ENCODE data around the gene CCDC106. TPM values are rescaled to one million over a fixed set of nuclear protein-coding genes. Genes with fewer than 3 reads are reported as not detected.
A peak's percentile ranks its signal among the peaks of the same experiment; 100 is the strongest.

Gene CCDC106
- total and polyA plus RNA-seq, 7 donors: 5.5 to 22.9 (median 16.6) TPM

DNA sequence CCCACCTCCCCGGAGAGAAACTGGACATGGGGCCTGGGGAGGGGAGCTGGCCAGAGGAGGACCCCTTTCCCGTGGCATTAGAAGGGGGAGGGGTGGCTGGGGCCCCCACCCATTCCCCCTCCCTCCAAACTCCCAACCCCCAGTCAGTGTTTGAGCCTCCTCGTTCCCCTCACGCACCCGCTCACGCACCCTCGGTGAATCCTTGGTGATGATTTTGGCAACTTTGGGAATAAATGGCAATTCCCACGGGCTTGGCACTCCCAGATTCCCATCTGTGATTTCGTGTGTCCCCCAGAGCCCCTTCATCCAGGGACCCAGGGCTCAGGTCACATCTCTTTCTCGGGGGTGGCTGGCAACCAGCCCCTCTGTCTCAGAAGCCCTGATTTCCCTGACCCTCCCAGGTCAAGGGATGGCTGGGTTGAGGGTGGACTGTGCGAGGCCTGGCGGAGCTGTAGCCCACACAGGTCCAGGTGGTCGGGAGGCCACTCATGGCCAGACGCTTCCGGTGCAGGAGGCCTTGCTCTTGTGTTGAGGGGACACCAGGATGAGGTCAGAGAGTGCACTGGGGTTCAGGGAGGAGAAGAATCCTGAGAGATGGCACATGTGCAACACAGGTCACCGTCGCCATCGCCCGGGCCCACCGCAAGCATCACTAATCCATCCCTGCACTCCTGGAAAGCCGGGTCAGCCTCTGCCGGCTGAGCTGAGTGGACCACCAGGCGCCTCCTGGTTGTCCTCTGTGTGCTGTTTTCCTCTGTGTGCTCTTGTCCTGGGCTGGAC is 47.7 kb downstream of the CCDC106 start:
- peak; percentile 46 for DNase-seq
- peaks cover 20 to 75% (median 44%) of the 10 kb centered on the region in 4 donors for H3K36me3 ChIP-seq
- WGBS, 2 donors: 89 to 94% methylated on average over 23 of the region's 23 CpGs

GRCh38 chr19:55696301-55697068 is 48.5 kb downstream of the CCDC106 start:
- no peak overlapping the region for H3K27ac ChIP-seq
- no peaks in the 10 kb centered on the region for H3K4me1 ChIP-seq
- H3K27me3 ChIP-seq: no peaks in the 10 kb centered on the region
- WGBS, 2 donors: 94 to 96% methylated on average over 20 of the region's 20 CpGs
- peaks cover 13 to 69% (median 36%) of the 10 kb centered on the region in 4 donors for H3K36me3 ChIP-seq
- intact Hi-C loops (cut with DNase I): no loop called here
- no peak for DNase-seq
- TF ChIP-seq POLR2A (IDR thresholded peaks at IDR 0.05) (no peak), POLR2AphosphoS5 (IDR thresholded peaks at IDR 0.05) (no peak), EP300 (IDR thresholded peaks at IDR 0.05) (no peak)
- TF ChIP-seq, protein P1, sequence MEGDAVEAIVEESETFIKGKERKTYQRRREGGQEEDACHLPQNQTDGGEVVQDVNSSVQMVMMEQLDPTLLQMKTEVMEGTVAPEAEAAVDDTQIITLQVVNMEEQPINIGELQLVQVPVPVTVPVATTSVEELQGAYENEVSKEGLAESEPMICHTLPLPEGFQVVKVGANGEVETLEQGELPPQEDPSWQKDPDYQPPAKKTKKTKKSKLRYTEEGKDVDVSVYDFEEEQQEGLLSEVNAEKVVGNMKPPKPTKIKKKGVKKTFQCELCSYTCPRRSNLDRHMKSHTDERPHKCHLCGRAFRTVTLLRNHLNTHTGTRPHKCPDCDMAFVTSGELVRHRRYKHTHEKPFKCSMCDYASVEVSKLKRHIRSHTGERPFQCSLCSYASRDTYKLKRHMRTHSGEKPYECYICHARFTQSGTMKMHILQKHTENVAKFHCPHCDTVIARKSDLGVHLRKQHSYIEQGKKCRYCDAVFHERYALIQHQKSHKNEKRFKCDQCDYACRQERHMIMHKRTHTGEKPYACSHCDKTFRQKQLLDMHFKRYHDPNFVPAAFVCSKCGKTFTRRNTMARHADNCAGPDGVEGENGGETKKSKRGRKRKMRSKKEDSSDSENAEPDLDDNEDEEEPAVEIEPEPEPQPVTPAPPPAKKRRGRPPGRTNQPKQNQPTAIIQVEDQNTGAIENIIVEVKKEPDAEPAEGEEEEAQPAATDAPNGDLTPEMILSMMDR (IDR thresholded peaks at IDR 0.05): no peak
- no peak overlapping the region for H3K4me3 ChIP-seq
- no peaks in the 10 kb centered on the region for H3K9me3 ChIP-seq

More for the DNA sequence above, 47.7 kb downstream of the CCDC106 start:
- H3K4me1 ChIP-seq: no peaks in the 10 kb centered on the region
- no peak overlapping the region for H3K27ac ChIP-seq
- H3K4me3 ChIP-seq: no peak overlapping the region
- intact Hi-C loops (cut with DNase I): no loop called here
- no peaks in the 10 kb centered on the region for H3K27me3 ChIP-seq
- no peaks in the 10 kb centered on the region for H3K9me3 ChIP-seq
- no peak for TF ChIP-seq POLR2A (IDR thresholded peaks at IDR 0.05)
- no peak for TF ChIP-seq EP300 (IDR thresholded peaks at IDR 0.05)
- TF ChIP-seq POLR2AphosphoS5 (IDR thresholded peaks at IDR 0.05): no peak
- TF ChIP-seq, protein P1 (IDR thresholded peaks at IDR 0.05): no peak

- no peak overlapping the region for H3K4me3 ChIP-seq
- DNase-seq: no peak
- no peaks in the 10 kb centered on the region for H3K27me3 ChIP-seq
- H3K4me1 ChIP-seq: no peaks in the 10 kb centered on the region
- 92 to 93% methylated on average over 12 of the region's 12 CpGs for WGBS, 2 donors
- TF ChIP-seq, protein P1 (IDR thresholded peaks at IDR 0.05): no peak
- TF ChIP-seq EP300 (IDR thresholded peaks at IDR 0.05) (no peak), POLR2A (IDR thresholded peaks at IDR 0.05) (no peak), POLR2AphosphoS5 (IDR thresholded peaks at IDR 0.05) (no peak)
- H3K27ac ChIP-seq: no peak overlapping the region
- H3K9me3 ChIP-seq: no peaks in the 10 kb centered on the region
- peaks cover 13 to 64% (median 31%) of the 10 kb centered on the region in 4 donors for H3K36me3 ChIP-seq
- intact Hi-C loops (cut with DNase I): no loop called here
Observed at GRCh38 chr19:55697069-55697440, 49.0 kb downstream of the CCDC106 start.

GRCh38 chr19:55697698-55698097 is 49.7 kb downstream of the CCDC106 start:
- H3K9me3 ChIP-seq: no peaks in the 10 kb centered on the region
- H3K4me1 ChIP-seq: no peaks in the 10 kb centered on the region
- no peak overlapping the region for H3K27ac ChIP-seq
- no peak overlapping the region for H3K4me3 ChIP-seq
- H3K36me3 ChIP-seq: peaks cover 13 to 57% (median 30%) of the 10 kb centered on the region in 4 donors
- TF ChIP-seq POLR2AphosphoS5 (IDR thresholded peaks at IDR 0.05) (no peak), EP300 (IDR thresholded peaks at IDR 0.05) (no peak), POLR2A (IDR thresholded peaks at IDR 0.05) (no peak)
- TF ChIP-seq, protein P1 (IDR thresholded peaks at IDR 0.05): no peak
- 89 to 96% methylated on average over 8 of the region's 8 CpGs for WGBS, 2 donors
- intact Hi-C loops (cut with DNase I): no loop called here
- peak; percentile 53 for DNase-seq
- no peaks in the 10 kb centered on the region for H3K27me3 ChIP-seq
